GM12878 (cell line): ENCODE measurements around the gene SLC7A5.

Experiments used
- CREB1 ChIP-seq: IDR thresholded peaks from 2 replicates; pipeline ENCODE4 v1.6.1; 2012; ENCODE audit warnings: low read depth, mild to moderate bottlenecking, inconsistent platforms
- JUND ChIP-seq: IDR thresholded peaks from 2 replicates; pipeline ENCODE4 v1.6.1; 2012; ENCODE audit warnings: low read depth, mild to moderate bottlenecking, low read length, improper control_type of control experiment, moderate library complexity
- MYC ChIP-seq: IDR thresholded peaks from 2 replicates; pipeline ENCODE4 v1.6.1; 2011; ENCODE audit warnings: mild to moderate bottlenecking, low read length, moderate library complexity, inconsistent platforms; ENCODE audit not compliant: insufficient read depth, insufficient replicate concordance, insufficient read length, severe bottlenecking
- NFYB ChIP-seq: IDR thresholded peaks from 2 replicates; pipeline ENCODE4 v1.6.1; 2011; ENCODE audit warnings: low read depth, mild to moderate bottlenecking, low read length, improper control_type of control experiment, moderate library complexity; ENCODE audit not compliant: insufficient read depth
- RAD51 ChIP-seq: fragments of 450-650 bp; IDR thresholded peaks from 2 replicates; pipeline ENCODE4 v1.6.1; 2016; ENCODE audit warnings: moderate library complexity, mild to moderate bottlenecking, inconsistent platforms
- RCOR1 ChIP-seq: conservative IDR thresholded peaks from 2 replicates; pipeline ENCODE4 v1.6.1; 2012; ENCODE audit warnings: low read depth, low read length, improper control_type of control experiment
- RUNX3 ChIP-seq: IDR thresholded peaks from 2 replicates; pipeline ENCODE4 v1.6.1; 2012; ENCODE audit warnings: low read length, inconsistent platforms
- SIN3A ChIP-seq: IDR thresholded peaks from 2 replicates; pipeline ENCODE4 v1.6.1; 2012; ENCODE audit warnings: low read depth, low read length, improper control_type of control experiment
- SP1 ChIP-seq: IDR thresholded peaks from one replicate; pipeline ENCODE4 v1.6.1; 2011; ENCODE audit warnings: low read depth, low read length
- SUPT20H ChIP-seq: IDR thresholded peaks from 2 replicates; pipeline ENCODE4 v1.6.1; 2011; ENCODE audit warnings: low read depth, mild to moderate bottlenecking, low read length, moderate library complexity, borderline replicate concordance; ENCODE audit not compliant: control insufficient read depth
- SUZ12 ChIP-seq: fragments of 200-600 bp; sonication (generic); IDR thresholded peaks from one replicate; pipeline ENCODE4 v1.6.1; 2018; ENCODE audit warnings: antibody characterized with exemption, mild to moderate bottlenecking; ENCODE audit not compliant: unreplicated experiment
- TCF12 ChIP-seq: IDR thresholded peaks from 2 replicates; pipeline ENCODE4 v1.6.1; 2011; ENCODE audit warnings: low read depth, mild to moderate bottlenecking, low read length
- TCF3 ChIP-seq: IDR thresholded peaks from 2 replicates; pipeline ENCODE4 v1.6.1; 2012; ENCODE audit warnings: low read depth, mild to moderate bottlenecking, low read length, borderline replicate concordance; ENCODE audit not compliant: insufficient read depth
- TF ChIP-seq, protein P1 (sequence below), 3 experiments: IDR thresholded peaks in 2 of 3; conservative IDR thresholded peaks in 1 of 3; 2 replicates each; pipeline ENCODE4 v1.5.1; 2011; ENCODE audit warnings: low read depth in 3 of 3, low read length in 3 of 3, mild to moderate bottlenecking in 3 of 3, control low read depth in 2 of 3, moderate library complexity in 2 of 3, inconsistent platforms in 1 of 3, mixed read lengths in 1 of 3; ENCODE audit not compliant: control insufficient read depth in 2 of 3, insufficient read depth in 1 of 3; ENCODE audit errors: extremely low read depth in 1 of 3

DNA sequence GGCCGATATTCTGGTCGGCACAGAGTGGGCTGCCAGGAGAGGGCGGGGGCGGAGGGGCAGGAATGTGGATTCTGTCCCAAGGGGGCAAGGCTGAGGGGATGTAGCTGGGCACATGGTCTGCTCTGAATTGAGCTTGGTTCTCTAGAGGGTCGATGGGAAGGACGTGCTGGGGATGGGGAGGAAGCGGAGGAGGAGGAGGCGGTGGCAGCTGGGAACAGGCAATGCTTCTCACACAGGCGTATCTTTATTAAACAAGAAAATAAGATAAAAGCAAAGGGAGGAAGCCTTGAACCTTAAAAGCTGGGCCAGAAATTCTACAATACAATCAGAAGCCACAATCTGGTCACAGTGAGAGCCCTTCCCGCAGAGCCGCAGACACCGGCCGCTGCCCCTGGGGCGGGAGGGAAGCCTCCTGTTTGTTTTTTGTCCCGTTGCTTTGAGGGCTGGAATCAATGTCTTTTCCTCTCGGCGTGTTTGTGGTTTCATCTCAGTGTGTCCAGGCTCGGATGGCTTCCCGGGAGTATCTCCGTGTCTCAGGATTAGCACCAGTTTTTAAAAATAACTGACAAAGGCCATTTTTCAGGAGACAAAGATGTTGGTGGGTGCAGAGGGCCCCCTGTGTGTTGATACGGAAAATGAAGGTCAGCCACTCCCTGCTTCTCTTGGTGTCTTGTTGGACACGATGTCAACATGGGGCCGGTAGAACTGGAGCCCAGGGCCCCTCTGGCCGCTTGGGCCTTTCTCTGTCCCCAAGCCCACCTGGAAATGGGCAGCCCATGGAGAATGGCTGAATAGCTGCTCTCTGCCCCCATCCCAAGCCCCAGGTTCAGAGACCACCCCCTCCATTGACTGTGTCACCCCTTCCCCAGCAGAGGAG, 12.3 kb upstream of the SLC7A5 start:
- TF ChIP-seq SUPT20H (no peak), SUZ12 (no peak), RUNX3 (no peak), CREB1 (no peak), NFYB (no peak), SIN3A (no peak), MYC (no peak), SP1 (no peak), RAD51 (no peak), RCOR1 (no peak), TCF3 (no peak), TCF12 (no peak), JUND (no peak)
- TF ChIP-seq, protein P1, sequence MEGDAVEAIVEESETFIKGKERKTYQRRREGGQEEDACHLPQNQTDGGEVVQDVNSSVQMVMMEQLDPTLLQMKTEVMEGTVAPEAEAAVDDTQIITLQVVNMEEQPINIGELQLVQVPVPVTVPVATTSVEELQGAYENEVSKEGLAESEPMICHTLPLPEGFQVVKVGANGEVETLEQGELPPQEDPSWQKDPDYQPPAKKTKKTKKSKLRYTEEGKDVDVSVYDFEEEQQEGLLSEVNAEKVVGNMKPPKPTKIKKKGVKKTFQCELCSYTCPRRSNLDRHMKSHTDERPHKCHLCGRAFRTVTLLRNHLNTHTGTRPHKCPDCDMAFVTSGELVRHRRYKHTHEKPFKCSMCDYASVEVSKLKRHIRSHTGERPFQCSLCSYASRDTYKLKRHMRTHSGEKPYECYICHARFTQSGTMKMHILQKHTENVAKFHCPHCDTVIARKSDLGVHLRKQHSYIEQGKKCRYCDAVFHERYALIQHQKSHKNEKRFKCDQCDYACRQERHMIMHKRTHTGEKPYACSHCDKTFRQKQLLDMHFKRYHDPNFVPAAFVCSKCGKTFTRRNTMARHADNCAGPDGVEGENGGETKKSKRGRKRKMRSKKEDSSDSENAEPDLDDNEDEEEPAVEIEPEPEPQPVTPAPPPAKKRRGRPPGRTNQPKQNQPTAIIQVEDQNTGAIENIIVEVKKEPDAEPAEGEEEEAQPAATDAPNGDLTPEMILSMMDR (IDR thresholded peaks at IDR 0.05 in 2 of 3, conservative IDR thresholded peaks at IDR 0.05 in 1 of 3; ENCODE audit: control insufficient read depth in 2 of 3, extremely low read depth in 1 of 3, insufficient read depth in 1 of 3, low read depth in 3 of 3, low read length in 3 of 3) = no peak
